ENCODE results near the gene TSSK6.
A peak's percentile ranks its signal among the peaks of the same experiment; 100 is the strongest.

DNA sequence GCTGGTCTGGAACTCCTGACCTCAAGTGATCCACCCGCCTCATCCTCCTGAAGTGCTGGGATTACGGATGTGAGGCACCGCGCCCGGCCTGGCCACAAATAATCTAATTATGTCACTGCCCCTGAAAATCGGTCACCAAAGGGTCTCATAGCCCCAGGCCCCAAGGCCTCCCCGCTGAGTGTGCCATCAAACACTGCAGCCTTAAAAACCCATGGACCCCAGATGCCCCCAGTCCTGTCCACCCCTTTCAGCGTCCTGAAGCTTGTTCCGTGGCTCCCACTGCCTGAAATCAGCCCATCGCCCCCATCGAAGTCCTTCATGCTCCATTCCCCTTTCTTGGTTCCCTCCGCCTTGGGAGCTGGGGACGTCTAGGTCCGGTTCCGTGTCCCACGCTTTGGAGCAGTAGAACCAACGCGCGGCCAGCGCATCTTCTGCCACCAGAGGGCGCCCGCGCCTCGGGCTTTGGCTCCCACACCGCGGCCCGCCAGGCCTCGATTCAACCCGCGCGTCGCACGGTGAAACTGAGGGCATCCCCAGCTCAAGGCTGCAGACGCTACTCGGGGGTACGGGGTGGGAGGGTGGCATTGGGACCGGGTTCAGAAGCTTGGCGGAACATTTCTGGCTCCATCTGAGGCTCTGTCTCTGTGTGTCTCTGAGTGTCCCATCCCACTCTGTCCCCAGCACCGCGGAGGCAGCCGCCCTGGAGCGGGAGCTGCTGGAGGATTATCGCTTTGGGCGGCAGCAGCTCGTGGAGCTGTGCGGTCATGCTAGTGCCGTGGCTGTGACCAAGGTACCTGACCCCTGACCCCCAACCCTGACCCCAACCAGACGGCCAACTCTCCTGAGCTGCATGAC lies 16.8 kb upstream of the TSSK6 start:
- TF ChIP-seq POLR2A (IDR thresholded peaks at IDR 0.05) = no peak
- TF ChIP-seq, protein P1, sequence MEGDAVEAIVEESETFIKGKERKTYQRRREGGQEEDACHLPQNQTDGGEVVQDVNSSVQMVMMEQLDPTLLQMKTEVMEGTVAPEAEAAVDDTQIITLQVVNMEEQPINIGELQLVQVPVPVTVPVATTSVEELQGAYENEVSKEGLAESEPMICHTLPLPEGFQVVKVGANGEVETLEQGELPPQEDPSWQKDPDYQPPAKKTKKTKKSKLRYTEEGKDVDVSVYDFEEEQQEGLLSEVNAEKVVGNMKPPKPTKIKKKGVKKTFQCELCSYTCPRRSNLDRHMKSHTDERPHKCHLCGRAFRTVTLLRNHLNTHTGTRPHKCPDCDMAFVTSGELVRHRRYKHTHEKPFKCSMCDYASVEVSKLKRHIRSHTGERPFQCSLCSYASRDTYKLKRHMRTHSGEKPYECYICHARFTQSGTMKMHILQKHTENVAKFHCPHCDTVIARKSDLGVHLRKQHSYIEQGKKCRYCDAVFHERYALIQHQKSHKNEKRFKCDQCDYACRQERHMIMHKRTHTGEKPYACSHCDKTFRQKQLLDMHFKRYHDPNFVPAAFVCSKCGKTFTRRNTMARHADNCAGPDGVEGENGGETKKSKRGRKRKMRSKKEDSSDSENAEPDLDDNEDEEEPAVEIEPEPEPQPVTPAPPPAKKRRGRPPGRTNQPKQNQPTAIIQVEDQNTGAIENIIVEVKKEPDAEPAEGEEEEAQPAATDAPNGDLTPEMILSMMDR (IDR thresholded peaks at IDR 0.05) = peak; percentile 91 to 97 (median 94)
